Upper lobe of left lung (tissue), 4 donors: ENCODE measurements around the gene ADIPOR2.

ENCODE experiments used
- CTCF ChIP-seq, 6 experiments: fragments of 450-650 bp in 4 of 6; fragments of 200-600 bp in 2 of 6; sonication (generic) in 2 of 6; IDR thresholded peaks; one replicate each; pipeline ENCODE4 v1.5.1; 2016 to 2019; ENCODE audit warnings: antibody characterized with exemption in 6 of 6
- EP300 ChIP-seq, 4 donors: sonication (generic); formaldehyde crosslinking; IDR thresholded peaks; one replicate each; pipeline ENCODE4 v1.5.1; 2017; ENCODE audit warnings: antibody characterized with exemption in 4 of 4, control low read depth in 2 of 4
- POLR2A ChIP-seq, 4 donors: fragments of 450-650 bp; IDR thresholded peaks; one replicate each; pipeline ENCODE4 v1.5.1; 2016 to 2017; ENCODE audit warnings: antibody characterized with exemption in 4 of 4, mild to moderate bottlenecking in 2 of 4
- POLR2AphosphoS5 ChIP-seq, 2 donors: sonication (generic); formaldehyde crosslinking; IDR thresholded peaks; one replicate each; pipeline ENCODE4 v1.5.1; 2017; ENCODE audit warnings: antibody characterized with exemption in 2 of 2

DNA sequence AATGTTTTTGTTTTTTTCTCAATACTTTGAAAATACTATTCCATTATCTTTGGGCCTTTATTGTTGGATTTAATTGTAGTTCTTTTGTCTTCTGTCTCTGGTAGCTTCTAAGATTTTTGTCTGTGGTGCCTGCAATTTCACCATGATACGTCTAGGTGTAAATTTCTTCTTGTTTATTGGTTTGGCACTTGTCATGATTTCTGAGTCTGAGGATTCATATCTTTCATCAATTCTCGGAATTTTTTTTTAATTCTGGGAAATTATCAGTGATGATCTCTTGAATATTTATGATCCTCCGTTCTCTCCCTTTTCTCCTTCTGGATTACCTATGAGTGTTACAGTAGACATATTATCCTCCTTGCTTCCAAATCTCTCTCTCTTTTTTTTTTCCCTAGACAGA is 14.8 kb upstream of the ADIPOR2 start:
- TF ChIP-seq CTCF (IDR thresholded peaks at IDR 0.05) (no peak), EP300 (IDR thresholded peaks at IDR 0.05) (no peak), POLR2AphosphoS5 (IDR thresholded peaks at IDR 0.05) (no peak), POLR2A (IDR thresholded peaks at IDR 0.05) (no peak)
